Stimulated activated CD4-positive, alpha-beta T cell treated with anti-CD3 and anti-CD28 coated beads, Interleukin-15, amount 100 ng/mL, for 48 hours (primary cell): Measurements from ENCODE around the gene PRAMEF17.
A peak's percentile ranks its signal among the peaks of the same experiment; 100 is the strongest.
"Not testable (repeated sequence)": the region's sequence is repeated elsewhere in the genome, so short reads cannot be mapped to it uniquely, and the experiment has no call there.

Experiments used
- DNase-seq, 2 donors: peaks; one replicate each; pipeline ENCODE4 v3.0.0-alpha.2; 2020; ENCODE audit warnings: low read depth in 2 of 2

PRAMEF17 gene

GRCh38 chr1:13389332-13389731, at the start of gene PRAMEF17:
PRAMEF17 (plus strand) TSS chr1:13389632; CDS start chr1:13389658, 26 bp downstream.
- DNase-seq: not testable (repeated sequence)

- DNase-seq: not testable (repeated sequence)
Observed at GRCh38 chr1:13342496-13342895, 46.9 kb upstream of the PRAMEF17 start.

GRCh38 chr1:13347034-13347433, 42.4 kb upstream of the PRAMEF17 start, which contains the start of gene PRAMEF14:
PRAMEF14 (minus strand) TSS chr1:13347134; CDS start chr1:13345314, 1,820 bp downstream.
- not testable (repeated sequence) for DNase-seq

GRCh38 chr1:13353476-13353875, 36.0 kb upstream of the PRAMEF17 start:
- not testable (repeated sequence) for DNase-seq

GRCh38 chr1:13354475-13354874, 35.0 kb upstream of the PRAMEF17 start:
- not testable (repeated sequence) for DNase-seq

GRCh38 chr1:13356774-13357173, 32.7 kb upstream of the PRAMEF17 start:
- not testable (repeated sequence) for DNase-seq

GRCh38 chr1:13362364-13362763, 27.1 kb upstream of the PRAMEF17 start:
- not testable (repeated sequence) for DNase-seq

- DNase-seq: not testable (repeated sequence)
Observed at GRCh38 chr1:13364928-13365327, 24.5 kb upstream of the PRAMEF17 start.

GRCh38 chr1:13366536-13366935, 22.9 kb upstream of the PRAMEF17 start:
- not testable (repeated sequence) for DNase-seq

- peak in 1 of 2 donors; percentile 20 for DNase-seq
Observed at GRCh38 chr1:13368544-13368943, 20.9 kb upstream of the PRAMEF17 start.

GRCh38 chr1:13378983-13379382, 10.4 kb upstream of the PRAMEF17 start:
- DNase-seq: not testable (repeated sequence)

GRCh38 chr1:13380380-13380779, 9.1 kb upstream of the PRAMEF17 start:
- DNase-seq: not testable (repeated sequence)

- not testable (repeated sequence) for DNase-seq
Observed at GRCh38 chr1:13393004-13393403, 3.6 kb downstream of the PRAMEF17 start.

- DNase-seq: not testable (repeated sequence)
Observed at GRCh38 chr1:13394761-13395160, 5.3 kb downstream of the PRAMEF17 start.

- DNase-seq: not testable (repeated sequence)
Observed at GRCh38 chr1:13395311-13395710, 5.9 kb downstream of the PRAMEF17 start.

- DNase-seq: no peak
Observed at GRCh38 chr1:13407811-13408210, 18.4 kb downstream of the PRAMEF17 start.

GRCh38 chr1:13410150-13410549, 20.7 kb downstream of the PRAMEF17 start, which contains the start of gene PRAMEF20:
PRAMEF20 (plus strand) TSS chr1:13410450; CDS start chr1:13416355, 5,905 bp downstream.
- DNase-seq: not testable (repeated sequence)

GRCh38 chr1:13430495-13430894, 41.1 kb downstream of the PRAMEF17 start:
- no peak for DNase-seq

- no peak for DNase-seq
Observed at GRCh38 chr1:13432251-13432650, 42.8 kb downstream of the PRAMEF17 start.

GRCh38 chr1:13433694-13434358, 44.4 kb downstream of the PRAMEF17 start:
- not testable (repeated sequence) for DNase-seq

GRCh38 chr1:13435458-13435857, 46.0 kb downstream of the PRAMEF17 start:
- DNase-seq: no peak

- DNase-seq: not testable (repeated sequence)
Observed at GRCh38 chr1:13439104-13439783, 49.8 kb downstream of the PRAMEF17 start.
